ENCODE data around the gene TAMALIN.

TAMALIN gene

GRCh38 chr12:52013626-52014310, 7.0 kb downstream of the TAMALIN start:
- DNase-seq (ENCODE audit: low spot score) (no peak), FAIRE-seq (no peak)

GRCh38 chr12:52014567-52015530, 8.1 kb downstream of the TAMALIN start:
- FAIRE-seq (no peak), DNase-seq (ENCODE audit: low spot score) (no peak)

GRCh38 chr12:52015532-52016041, 8.8 kb downstream of the TAMALIN start:
- DNase-seq (ENCODE audit: low spot score) (no peak), FAIRE-seq (no peak)

DNA sequence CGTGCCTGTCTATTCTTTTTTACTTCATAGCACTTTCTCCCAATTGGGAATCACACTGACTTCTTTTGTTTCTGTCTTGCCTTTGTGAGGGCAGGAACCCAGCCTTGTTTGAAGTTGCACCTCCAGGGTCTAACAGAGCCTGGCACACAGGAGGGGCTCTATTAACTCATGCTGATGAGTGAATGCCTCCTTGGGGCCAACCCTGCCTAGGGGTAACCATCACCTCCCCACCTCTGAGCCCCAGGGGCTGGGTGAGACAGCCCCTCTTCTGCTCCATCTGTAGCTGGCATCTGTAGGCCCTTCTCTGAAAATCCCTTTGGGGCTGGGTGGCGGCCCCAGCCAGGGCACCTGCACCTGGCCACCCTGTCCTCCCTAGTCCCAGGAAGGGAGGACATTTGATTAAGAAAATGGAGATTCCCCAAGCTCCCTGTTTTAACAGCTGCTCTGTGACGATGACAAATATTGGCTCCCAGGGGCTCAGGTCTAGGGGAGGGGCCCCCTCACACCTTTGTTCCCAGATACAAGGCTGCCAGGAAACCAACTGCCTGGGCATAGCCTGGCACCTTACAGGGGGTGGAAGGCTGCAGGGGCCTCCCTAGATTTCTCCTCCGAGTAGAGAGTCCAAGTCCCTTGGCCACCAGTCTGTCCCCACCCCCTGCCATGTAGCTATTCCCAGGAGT, 11.8 kb downstream of the TAMALIN start:
- no peak for FAIRE-seq

DNA sequence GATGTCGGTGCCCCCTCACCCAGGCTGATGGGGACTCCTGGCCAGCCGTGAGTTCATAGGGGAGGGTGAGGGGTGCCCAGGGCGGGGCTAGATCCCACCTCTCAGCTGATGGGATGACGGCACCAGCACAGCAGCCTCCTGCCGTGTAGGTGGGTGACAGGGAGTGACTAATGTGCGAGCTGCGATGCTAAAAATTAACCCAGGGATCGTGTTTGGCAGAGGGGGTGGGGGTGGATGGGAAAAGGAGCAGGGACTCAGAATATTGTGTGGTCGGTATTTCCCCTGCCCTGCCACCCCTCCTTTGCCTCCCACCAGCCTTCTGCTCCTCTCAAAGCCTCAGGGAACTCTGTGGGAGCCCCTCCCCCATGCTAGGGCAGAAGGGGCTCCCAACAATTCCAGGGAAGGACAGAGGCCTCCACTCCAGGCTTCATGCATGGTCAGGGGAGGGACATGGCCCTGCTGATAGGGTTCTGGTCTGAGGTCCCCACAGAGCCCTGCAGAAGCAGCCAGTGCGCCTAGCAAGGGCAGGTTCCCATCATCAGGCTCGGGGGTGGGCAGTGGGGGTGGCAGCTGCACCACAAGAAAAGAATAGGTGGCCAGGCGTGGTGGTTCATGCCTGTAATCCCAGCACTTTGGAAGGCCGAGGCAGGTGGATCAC, 12.5 kb downstream of the TAMALIN start:
- DNase-seq (ENCODE audit: low spot score) = peak; percentile 58
- no peak for FAIRE-seq

More for the DNA sequence above, 11.8 kb downstream of the TAMALIN start:
- DNase-seq (ENCODE audit: low spot score) = no peak

DNA sequence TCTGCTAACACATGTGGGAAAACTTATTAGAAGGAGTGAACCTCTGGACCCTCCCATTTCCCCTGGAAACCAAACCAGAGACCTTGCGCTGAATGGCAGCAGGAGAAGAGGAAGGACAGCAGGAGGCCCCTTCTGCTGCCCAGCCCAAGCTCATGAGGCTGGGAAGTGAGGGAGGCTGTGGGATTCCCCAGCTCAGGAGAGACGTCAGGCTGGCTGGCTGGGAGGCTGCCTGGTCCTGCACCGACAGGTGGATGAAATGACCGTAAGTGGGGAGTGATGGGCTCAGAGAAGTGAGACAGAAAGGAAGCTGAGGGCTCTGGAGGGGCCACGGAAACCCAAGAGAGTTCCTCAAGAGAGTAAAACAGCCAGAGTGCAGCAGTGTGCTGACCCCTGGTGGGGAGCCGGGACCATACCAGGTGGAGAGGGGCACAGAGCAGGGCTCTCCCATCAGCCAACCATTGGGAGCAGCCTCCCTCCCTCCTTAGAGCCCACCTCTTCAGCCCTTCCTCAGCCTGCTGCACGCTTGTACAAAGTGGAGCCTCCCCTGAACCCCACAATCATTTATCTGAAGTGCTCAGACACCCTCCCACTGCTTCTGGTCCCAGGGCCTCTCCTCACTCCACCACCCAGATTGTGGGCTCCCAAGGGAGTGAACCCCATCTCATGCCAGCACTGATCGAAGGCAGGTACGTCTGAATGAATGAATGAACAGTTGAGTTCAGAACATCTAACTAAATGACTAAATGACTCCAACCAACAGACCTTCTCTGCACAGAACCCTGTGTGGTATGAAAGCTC, 14.0 kb downstream of the TAMALIN start:
- FAIRE-seq (no peak), DNase-seq (ENCODE audit: low spot score) (no peak)

- DNase-seq (ENCODE audit: low spot score) (no peak), FAIRE-seq (no peak)
Measured at GRCh38 chr12:52022841-52023181, 16.1 kb downstream of the TAMALIN start.

- DNase-seq (ENCODE audit: low spot score) (peak; percentile 48), FAIRE-seq (no peak)
Measured at GRCh38 chr12:52023182-52023975, 16.6 kb downstream of the TAMALIN start.

- FAIRE-seq = no peak
- DNase-seq (ENCODE audit: low spot score) = no peak
Measured at GRCh38 chr12:52023976-52024688, 17.4 kb downstream of the TAMALIN start.

DNA sequence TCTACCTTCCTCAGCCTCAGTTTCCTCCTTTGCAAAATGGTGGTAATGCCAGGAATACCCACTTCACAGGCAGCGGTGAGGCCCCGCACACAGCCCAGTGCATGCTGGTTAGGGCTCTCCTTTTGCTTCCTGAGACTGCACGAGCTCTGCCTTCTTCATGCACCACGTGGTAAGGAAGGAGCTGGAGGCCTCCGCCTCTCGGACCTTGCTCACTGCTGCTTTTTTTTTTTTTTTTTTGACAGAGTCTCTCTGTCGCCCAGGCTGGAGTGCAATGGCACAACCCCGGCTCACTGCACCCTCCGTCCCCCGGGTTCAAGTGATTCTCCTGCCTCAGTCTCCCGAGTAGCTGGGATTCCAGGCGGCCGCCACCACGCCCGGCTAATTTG, 18.1 kb downstream of the TAMALIN start:
- DNase-seq (ENCODE audit: low spot score) (no peak), FAIRE-seq (no peak)

DNA sequence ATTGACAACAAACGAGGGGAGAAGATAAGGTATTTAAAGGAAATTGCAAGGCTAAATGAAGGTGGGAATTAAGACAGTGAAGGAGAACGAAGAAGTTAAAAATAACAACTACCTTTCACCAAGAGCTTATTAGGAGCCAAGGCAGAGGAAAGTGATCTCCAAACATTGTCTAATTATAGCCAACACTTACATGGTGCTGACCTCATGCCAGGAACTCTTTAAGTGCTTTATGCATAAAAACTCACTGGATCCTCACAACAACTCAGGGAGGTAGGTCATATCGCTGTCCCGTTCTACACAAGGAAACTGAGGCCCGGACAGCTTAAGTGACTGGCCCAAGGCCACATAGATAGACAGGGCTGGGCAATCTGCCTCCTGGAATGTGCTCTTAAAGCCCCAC, 19.5 kb downstream of the TAMALIN start:
- DNase-seq (ENCODE audit: low spot score) = no peak
- no peak for FAIRE-seq

- DNase-seq (ENCODE audit: low spot score) (no peak), FAIRE-seq (no peak)
Measured at GRCh38 chr12:52027085-52027843, 20.5 kb downstream of the TAMALIN start.

DNA sequence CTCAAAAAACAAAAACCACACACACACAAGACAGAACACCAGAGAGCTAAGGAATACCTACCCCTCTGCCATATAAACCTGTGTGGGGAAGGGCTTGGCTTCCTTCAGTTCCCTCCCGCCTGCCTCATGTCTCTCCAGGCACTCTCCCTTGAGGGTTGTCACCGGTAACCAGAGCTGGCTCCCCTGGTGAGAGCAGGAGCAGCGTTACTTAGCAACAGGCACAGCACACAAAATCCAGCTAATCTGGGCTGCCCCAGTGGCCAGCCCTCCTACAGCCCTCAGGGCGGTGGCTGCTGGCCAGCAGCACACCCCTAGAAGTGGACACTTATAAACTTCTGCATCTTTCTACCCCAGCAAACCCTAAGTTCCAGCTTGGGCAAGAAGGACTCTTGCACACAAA, 22.9 kb downstream of the TAMALIN start:
- DNase-seq (ENCODE audit: low spot score) = peak; percentile 31
- no peak for FAIRE-seq

DNA sequence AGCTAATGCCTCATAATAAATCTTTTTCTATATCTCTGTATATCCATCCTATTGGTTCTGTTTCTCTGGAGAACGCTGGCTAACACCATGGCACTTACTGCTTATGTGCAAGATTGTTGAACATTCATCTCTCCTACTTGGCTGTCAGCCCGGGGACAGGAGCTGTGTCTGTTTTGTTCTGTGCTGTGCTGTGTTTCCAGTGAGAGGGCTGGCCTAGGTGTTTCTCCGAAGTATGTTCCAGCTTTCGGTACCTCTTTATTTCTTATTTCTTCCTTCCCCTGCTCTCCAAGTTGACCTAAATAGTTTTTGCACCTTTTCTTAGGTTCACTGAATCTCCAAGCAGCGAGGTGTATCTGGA, 25.7 kb downstream of the TAMALIN start:
- no peak for FAIRE-seq
- DNase-seq (ENCODE audit: low spot score) = no peak

GRCh38 chr12:52032804-52033445, 26.2 kb downstream of the TAMALIN start:
- peak; percentile 79 for DNase-seq (ENCODE audit: low spot score)
- peak; percentile 38 for FAIRE-seq

- DNase-seq (ENCODE audit: low spot score) = no peak
- no peak for FAIRE-seq
Measured at GRCh38 chr12:52033446-52034140, 26.8 kb downstream of the TAMALIN start.

- DNase-seq (ENCODE audit: low spot score) = no peak
- no peak for FAIRE-seq
Measured at GRCh38 chr12:52035190-52035589, 28.4 kb downstream of the TAMALIN start.
